NCI-H187 treated with DMSO at 0.1 percent for 48 hours (cell line): ENCODE results near the gene CAPN3.

Experiments
- DNase-seq: peaks from one replicate; lab custom pipeline; 2025; lab: John Stamatoyannopoulos, UW

CAPN3 gene

DNA sequence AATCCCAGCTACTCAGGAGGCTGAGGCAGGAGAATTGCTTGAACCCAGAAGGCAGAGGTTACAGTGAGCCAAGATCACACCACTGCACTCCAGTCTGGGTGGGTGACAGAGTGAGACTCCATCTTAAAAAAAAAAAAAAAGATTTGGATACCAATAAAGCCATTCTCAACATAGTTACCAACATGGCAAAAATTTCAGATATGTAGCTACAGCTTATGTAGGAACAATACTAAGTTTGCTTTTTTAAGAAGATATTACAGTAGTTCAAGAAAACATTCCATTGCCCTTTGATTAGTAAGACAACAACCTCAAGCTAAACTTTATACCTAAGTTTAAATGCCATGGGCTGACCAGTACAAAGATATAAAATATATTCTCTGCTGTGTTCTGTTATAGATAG, 97.2 kb downstream of the CAPN3 start:
- DNase-seq: no peak

DNA sequence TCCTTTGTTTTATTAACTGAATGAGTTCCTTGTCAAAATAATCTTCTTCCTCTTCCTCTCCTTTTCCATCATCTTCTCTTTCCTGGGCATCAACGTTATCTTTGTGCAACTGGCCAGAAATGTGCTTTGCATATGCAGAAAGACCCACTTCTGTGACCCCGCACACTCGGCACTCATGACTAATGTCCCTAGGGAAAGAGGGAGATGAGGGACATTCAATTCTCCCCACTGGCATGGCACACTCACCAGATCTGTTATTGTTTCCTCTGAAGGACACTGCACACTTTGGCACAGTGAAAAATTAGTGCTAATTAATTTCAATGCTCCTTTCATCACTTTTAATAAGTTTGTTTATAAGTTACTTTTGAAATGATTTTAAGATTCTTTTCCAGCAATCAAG, 97.7 kb downstream of the CAPN3 start:
- DNase-seq: no peak

DNA sequence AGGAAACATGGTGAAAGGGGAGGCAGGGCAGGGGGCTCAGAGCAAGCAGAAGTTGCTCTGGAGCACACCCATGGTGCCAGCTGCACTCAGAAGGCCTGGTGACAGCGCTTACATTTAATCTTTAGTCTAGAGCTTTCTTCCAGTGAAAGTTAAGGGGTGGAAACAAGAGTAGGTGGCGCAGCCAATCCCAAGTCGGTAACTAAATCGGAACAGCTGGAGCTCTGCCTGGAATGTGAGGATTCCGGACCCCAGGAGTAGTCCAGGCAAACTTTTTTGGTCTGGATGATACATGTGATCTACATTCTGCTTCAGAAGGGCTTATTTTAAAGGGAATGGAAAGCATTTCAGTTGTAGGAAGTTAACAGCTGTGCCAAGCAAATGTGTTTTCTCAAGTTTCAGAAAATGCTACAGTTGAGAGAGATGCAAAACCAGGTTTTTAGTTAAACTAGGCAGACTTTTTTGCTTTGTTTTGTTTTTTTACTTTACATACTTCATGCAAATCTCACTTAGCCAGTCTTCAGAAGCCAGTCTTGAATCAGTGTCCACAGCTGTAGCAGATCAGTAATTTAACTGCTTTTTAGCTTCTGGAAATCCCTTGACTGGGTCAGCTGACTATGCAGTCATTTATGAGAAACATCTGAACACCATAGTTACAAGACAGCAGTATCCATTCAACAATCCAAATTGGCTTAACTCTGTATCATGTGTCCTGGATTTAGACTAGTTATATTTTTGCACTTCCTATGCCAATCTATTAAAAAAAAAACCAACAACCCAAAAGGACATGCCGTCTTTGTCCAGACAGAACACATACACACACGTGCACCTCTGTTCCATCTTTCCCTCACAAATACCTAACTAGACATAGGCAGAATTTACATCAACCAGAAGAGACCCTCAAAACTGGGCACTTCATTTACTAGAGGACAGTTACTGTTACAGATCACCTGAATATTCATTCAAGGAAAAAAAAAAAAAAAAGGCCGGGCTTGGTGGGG, 98.4 kb downstream of the CAPN3 start:
- no peak for DNase-seq

DNA sequence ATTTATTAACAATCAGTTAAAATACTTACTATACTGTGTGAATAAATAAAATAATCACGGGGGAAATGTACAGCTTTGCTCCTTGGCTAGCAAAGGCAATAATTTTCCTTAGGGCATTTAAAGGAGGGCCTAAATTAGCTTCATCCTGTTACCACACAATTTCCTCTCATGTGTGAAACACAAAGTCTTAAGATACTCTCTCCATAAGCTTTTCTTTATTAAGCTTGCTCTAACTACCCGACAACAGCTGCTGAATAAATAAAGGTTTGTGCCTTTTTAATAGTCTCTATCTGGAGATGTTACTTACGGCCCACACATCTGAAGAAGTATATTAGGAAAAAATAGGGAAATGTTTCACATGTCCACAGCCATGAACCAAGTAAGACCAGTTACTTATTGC, 102.0 kb downstream of the CAPN3 start:
- no peak for DNase-seq
